GM23248 (cell line): ENCODE results near the gene GRIA3.

ENCODE experiments used
- EZH2 ChIP-seq: fragments of 200-600 bp; sonication (generic); IDR thresholded peaks from 2 replicates; pipeline ENCODE4 v1.6.1; 2018; ENCODE audit warnings: antibody characterized with exemption, mild to moderate bottlenecking; ENCODE audit not compliant: insufficient read depth, poor library complexity, severe bottlenecking
- EZH2phosphoT487 ChIP-seq: fragments of 200-600 bp; sonication (generic); IDR thresholded peaks from 2 replicates; pipeline ENCODE4 v1.6.1; 2018; ENCODE audit warnings: antibody characterized with exemption, moderate library complexity, mild to moderate bottlenecking, low read depth; ENCODE audit not compliant: insufficient read depth

GRCh38 chrX:123424546-123424945 lies 240.5 kb downstream of the GRIA3 start:
- 0 out of 2 replicates have a peak, but pooled peaks have one; percentile 65 for TF ChIP-seq EZH2phosphoT487
- no peak for TF ChIP-seq EZH2
